Measurements from ENCODE around the gene FHOD3. TPM values are rescaled to one million over a fixed set of nuclear protein-coding genes. Genes with fewer than 3 reads are reported as not detected.

The FHOD3 gene
- total and polyA plus RNA-seq, 2 experiments from 2014 or later = 2.7 to 8.7 TPM

DNA sequence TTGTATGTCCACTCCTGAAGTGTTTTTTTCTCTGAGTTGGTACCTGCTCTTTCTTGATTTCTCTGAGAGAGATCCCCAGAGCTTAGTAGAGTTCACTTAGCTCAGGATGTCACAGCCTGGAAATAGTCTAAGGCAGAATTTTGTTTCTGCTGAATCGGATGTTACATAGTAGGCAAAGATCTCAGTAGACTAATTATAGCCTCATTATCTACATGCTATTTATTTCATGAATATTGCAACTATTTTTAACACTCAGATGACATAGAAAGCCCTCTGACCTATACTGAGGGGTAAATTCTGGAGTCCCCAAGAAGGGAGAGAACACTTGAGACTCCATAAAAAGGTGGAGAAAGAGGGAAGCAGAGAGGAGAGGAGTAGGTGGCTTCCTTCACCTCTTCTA, 160.2 kb downstream of the FHOD3 start:
- no peaks in the 10 kb centered on the region for H3K36me3 ChIP-seq (ENCODE audit: insufficient read depth)
- H3K27ac ChIP-seq (ENCODE audit: low read depth) = no peak overlapping the region
- peaks cover 29% of the 10 kb centered on the region for H3K4me1 Mint-ChIP-seq
- H3K27me3 Mint-ChIP-seq (ENCODE audit: insufficient read depth, low read depth, poor library complexity) = peaks cover 6% of the 10 kb centered on the region
- no peak overlapping the region for H2AFZ ChIP-seq
- peaks cover 17% of the 10 kb centered on the region; the same call in 1 of the 2 replicates for H3K4me1 ChIP-seq (ENCODE audit: insufficient read depth)
- H3K79me2 ChIP-seq (replicated peaks; ENCODE audit: insufficient read depth) = no peaks in the 10 kb centered on the region
- H3K36me3 Mint-ChIP-seq (ENCODE audit: low read depth) = no peaks in the 10 kb centered on the region
- no peaks in the 10 kb centered on the region for H3K27me3 ChIP-seq (ENCODE audit: insufficient read depth)
- ATAC-seq (no peak), DNase-seq (ENCODE audit: low spot score) (no peak)
- no peaks in the 10 kb centered on the region for H3F3A ChIP-seq (replicated peaks; ENCODE audit: low read depth)
- H3K4me3 Mint-ChIP-seq = no peak overlapping the region
- H3K4me2 ChIP-seq = no peak overlapping the region
- H3K27ac Mint-ChIP-seq = no peak overlapping the region
- TF ChIP-seq EZH2 (IDR thresholded peaks at IDR 0.05; ENCODE audit: low read depth, unreplicated experiment) = no peak
- TF ChIP-seq ZNF462 (CRISPR knock-in tag; IDR thresholded peaks at IDR 0.05) = no peak
- no peaks in the 10 kb centered on the region for H4K20me1 ChIP-seq (replicated peaks; ENCODE audit: insufficient read depth)
- peaks cover 11% of the 10 kb centered on the region; the same call in 1 of the 2 replicates for H3K9me2 ChIP-seq (ENCODE audit: insufficient read depth)
- no peak overlapping the region for H3K4me3 ChIP-seq
- H3K9me3 Mint-ChIP-seq = no peaks in the 10 kb centered on the region; the same call in 2 of the 3 replicates

DNA sequence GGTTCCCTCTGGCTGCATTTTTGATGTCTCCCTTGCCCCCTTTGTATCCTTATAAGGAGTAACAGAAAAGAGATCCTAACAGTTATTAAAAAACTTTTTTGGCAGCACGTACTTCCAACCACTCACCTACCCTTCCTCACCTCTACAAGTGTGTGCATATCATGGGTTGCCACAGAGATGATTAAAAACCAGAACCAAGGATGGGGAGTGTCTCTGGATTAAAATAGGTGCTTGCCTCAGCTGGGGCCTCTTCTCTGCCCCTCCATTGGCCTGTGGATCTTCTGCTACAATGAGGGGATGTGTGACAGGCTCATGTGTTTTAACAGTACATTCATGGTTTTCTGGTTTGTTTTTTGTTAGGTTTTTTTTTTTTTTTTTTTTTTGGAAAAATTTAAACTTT, 160.8 kb downstream of the FHOD3 start:
- Histone ChIP-seq H3F3A (replicated peaks; ENCODE audit: low read depth) (no peaks in the 10 kb centered on the region), H3K4me3 (no peak overlapping the region)
- TF ChIP-seq EZH2 (IDR thresholded peaks at IDR 0.05; ENCODE audit: low read depth, unreplicated experiment) = no peak
- TF ChIP-seq JUNB (IDR thresholded peaks at IDR 0.05; ENCODE audit: unreplicated experiment) = no peak
- no peak for TF ChIP-seq ETS1 (IDR thresholded peaks at IDR 0.05)
- TF ChIP-seq EZH2phosphoT487 (IDR thresholded peaks at IDR 0.05; ENCODE audit: unreplicated experiment) = no peak

More for the DNA sequence above, 160.8 kb downstream of the FHOD3 start:
- H3K4me3 Mint-ChIP-seq = no peak overlapping the region
- DNase-seq (ENCODE audit: low spot score) (no peak), ATAC-seq (no peak)
- Histone ChIP-seq H4K20me1 (replicated peaks; ENCODE audit: insufficient read depth) (no peaks in the 10 kb centered on the region), H3K27me3 (ENCODE audit: insufficient read depth) (no peaks in the 10 kb centered on the region), H3K4me2 (no peak overlapping the region), H3K36me3 (ENCODE audit: insufficient read depth) (no peaks in the 10 kb centered on the region), H3K4me1 (ENCODE audit: insufficient read depth) (peaks cover 18% of the 10 kb centered on the region; the same call in 1 of the 2 replicates), H3K79me2 (replicated peaks; ENCODE audit: insufficient read depth) (no peaks in the 10 kb centered on the region), H3K27ac (ENCODE audit: low read depth) (no peak overlapping the region), H2AFZ (no peak overlapping the region), H3K9me2 (ENCODE audit: insufficient read depth) (peaks cover 11% of the 10 kb centered on the region; the same call in 1 of the 2 replicates)
- no peak overlapping the region for H3K27ac Mint-ChIP-seq
- no peaks in the 10 kb centered on the region for H3K36me3 Mint-ChIP-seq (ENCODE audit: low read depth)
- no peaks in the 10 kb centered on the region; the same call in 2 of the 3 replicates for H3K9me3 Mint-ChIP-seq
- H3K27me3 Mint-ChIP-seq (ENCODE audit: insufficient read depth, low read depth, poor library complexity) = peaks cover 6% of the 10 kb centered on the region
- H3K4me1 Mint-ChIP-seq = peaks cover 29% of the 10 kb centered on the region
